Stimulated activated naive CD4-positive, alpha-beta T cell treated with Interleukin-2 at 50 U/mL for 16 hours (primary cell): ENCODE results near the gene ELP5.

Source experiments
- DNase-seq: peaks from one replicate; lab custom pipeline; 2025; lab: John Stamatoyannopoulos, UW

ELP5 gene

GRCh38 chr17:7219229-7219811 lies 32.7 kb upstream of the ELP5 start:
- no peak for DNase-seq

GRCh38 chr17:7219812-7220592 lies 32.0 kb upstream of the ELP5 start, which contains the start of the genes ACADVL and DLG4:
ACADVL (plus strand) TSS chr17:7219938; CDS start chr17:7219985, 47 bp downstream.
DLG4 (minus strand) TSS chr17:7219836.
- peak; percentile 77 for DNase-seq

GRCh38 chr17:7220593-7221277 lies 31.3 kb upstream of the ELP5 start:
- peak; percentile 48 for DNase-seq

GRCh38 chr17:7221278-7222092 lies 30.5 kb upstream of the ELP5 start:
- DNase-seq: no peak

- no peak for DNase-seq
Measured at GRCh38 chr17:7222093-7222971, 29.7 kb upstream of the ELP5 start.

- no peak for DNase-seq
Measured at GRCh38 chr17:7222972-7223292, 29.1 kb upstream of the ELP5 start.

- DNase-seq: no peak
Measured at GRCh38 chr17:7223375-7223774, 28.6 kb upstream of the ELP5 start.

GRCh38 chr17:7224110-7224509 lies 27.9 kb upstream of the ELP5 start:
- DNase-seq: no peak

GRCh38 chr17:7224661-7225111 lies 27.3 kb upstream of the ELP5 start:
- DNase-seq: no peak

- DNase-seq: no peak
Measured at GRCh38 chr17:7225711-7226331, 26.2 kb upstream of the ELP5 start.

- no peak for DNase-seq
Measured at GRCh38 chr17:7226721-7227710, 25.0 kb upstream of the ELP5 start.

GRCh38 chr17:7228920-7229319 lies 23.1 kb upstream of the ELP5 start:
- no peak for DNase-seq

GRCh38 chr17:7229504-7229903 lies 22.5 kb upstream of the ELP5 start:
- no peak for DNase-seq

- no peak for DNase-seq
Measured at GRCh38 chr17:7232114-7232513, 19.9 kb upstream of the ELP5 start.

GRCh38 chr17:7233701-7234082 lies 18.3 kb upstream of the ELP5 start:
- DNase-seq: no peak

- peak; percentile 94 for DNase-seq
Measured at GRCh38 chr17:7234083-7234951, 17.7 kb upstream of the ELP5 start, which contains the start of gene DVL2. DVL2 (minus strand) TSS chr17:7234517; CDS start chr17:7234262, 255 bp downstream.

- DNase-seq: no peak
Measured at GRCh38 chr17:7235693-7236665, 16.0 kb upstream of the ELP5 start.
